HL-60 (cell line): ENCODE results near the gene SIPA1L3.

ENCODE experiments used
- GABPA ChIP-seq: IDR thresholded peaks from 2 replicates; pipeline ENCODE4 v1.6.1; 2012; ENCODE audit warnings: low read depth
- POLR2AphosphoS5 ChIP-seq: IDR thresholded peaks from 2 replicates; pipeline ENCODE4 v1.6.1; 2012; ENCODE audit warnings: low read depth
- SPI1 ChIP-seq: IDR thresholded peaks from 2 replicates; pipeline ENCODE4 v1.6.1; 2012; ENCODE audit warnings: low read depth, mild to moderate bottlenecking, borderline replicate concordance
- TF ChIP-seq, protein P1 (sequence below): IDR thresholded peaks from one replicate; pipeline ENCODE4 v1.5.1; 2011; ENCODE audit warnings: low read length, control low read depth, inconsistent platforms; ENCODE audit not compliant: insufficient read depth
- TF ChIP-seq, protein P2 (sequence below): IDR thresholded peaks from 2 replicates; pipeline ENCODE4 v1.6.1; 2012; ENCODE audit warnings: low read depth; ENCODE audit not compliant: insufficient replicate concordance

DNA sequence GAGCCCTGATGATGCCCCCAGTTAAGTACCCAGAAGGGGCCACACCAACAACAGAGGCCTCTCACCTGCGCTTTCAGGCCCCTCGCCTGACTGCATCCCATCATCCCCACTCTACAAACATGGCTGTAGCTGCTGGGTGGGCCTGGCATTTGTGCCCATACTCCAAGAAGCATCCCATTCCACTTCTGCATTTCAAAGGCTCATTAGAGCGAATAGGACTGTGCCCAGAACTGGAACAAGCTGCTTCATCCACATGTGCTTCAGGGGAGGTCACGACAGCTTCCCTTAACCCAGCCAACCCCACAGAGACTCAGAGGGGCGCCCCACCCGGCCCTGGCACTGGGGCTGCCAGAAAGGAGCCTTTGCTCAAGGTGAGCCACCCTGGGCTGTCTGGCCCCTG lies 156.9 kb downstream of the SIPA1L3 start:
- TF ChIP-seq, protein P1, sequence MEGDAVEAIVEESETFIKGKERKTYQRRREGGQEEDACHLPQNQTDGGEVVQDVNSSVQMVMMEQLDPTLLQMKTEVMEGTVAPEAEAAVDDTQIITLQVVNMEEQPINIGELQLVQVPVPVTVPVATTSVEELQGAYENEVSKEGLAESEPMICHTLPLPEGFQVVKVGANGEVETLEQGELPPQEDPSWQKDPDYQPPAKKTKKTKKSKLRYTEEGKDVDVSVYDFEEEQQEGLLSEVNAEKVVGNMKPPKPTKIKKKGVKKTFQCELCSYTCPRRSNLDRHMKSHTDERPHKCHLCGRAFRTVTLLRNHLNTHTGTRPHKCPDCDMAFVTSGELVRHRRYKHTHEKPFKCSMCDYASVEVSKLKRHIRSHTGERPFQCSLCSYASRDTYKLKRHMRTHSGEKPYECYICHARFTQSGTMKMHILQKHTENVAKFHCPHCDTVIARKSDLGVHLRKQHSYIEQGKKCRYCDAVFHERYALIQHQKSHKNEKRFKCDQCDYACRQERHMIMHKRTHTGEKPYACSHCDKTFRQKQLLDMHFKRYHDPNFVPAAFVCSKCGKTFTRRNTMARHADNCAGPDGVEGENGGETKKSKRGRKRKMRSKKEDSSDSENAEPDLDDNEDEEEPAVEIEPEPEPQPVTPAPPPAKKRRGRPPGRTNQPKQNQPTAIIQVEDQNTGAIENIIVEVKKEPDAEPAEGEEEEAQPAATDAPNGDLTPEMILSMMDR, result no peak
- TF ChIP-seq, protein P2, sequence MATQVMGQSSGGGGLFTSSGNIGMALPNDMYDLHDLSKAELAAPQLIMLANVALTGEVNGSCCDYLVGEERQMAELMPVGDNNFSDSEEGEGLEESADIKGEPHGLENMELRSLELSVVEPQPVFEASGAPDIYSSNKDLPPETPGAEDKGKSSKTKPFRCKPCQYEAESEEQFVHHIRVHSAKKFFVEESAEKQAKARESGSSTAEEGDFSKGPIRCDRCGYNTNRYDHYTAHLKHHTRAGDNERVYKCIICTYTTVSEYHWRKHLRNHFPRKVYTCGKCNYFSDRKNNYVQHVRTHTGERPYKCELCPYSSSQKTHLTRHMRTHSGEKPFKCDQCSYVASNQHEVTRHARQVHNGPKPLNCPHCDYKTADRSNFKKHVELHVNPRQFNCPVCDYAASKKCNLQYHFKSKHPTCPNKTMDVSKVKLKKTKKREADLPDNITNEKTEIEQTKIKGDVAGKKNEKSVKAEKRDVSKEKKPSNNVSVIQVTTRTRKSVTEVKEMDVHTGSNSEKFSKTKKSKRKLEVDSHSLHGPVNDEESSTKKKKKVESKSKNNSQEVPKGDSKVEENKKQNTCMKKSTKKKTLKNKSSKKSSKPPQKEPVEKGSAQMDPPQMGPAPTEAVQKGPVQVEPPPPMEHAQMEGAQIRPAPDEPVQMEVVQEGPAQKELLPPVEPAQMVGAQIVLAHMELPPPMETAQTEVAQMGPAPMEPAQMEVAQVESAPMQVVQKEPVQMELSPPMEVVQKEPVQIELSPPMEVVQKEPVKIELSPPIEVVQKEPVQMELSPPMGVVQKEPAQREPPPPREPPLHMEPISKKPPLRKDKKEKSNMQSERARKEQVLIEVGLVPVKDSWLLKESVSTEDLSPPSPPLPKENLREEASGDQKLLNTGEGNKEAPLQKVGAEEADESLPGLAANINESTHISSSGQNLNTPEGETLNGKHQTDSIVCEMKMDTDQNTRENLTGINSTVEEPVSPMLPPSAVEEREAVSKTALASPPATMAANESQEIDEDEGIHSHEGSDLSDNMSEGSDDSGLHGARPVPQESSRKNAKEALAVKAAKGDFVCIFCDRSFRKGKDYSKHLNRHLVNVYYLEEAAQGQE, result no peak
- TF ChIP-seq GABPA (no peak), POLR2AphosphoS5 (no peak), SPI1 (peak; percentile 20; the same call in 1 of the 2 replicates)
